Amygdala (tissue), 56 donors: ENCODE results near the gene MAMLD1.
A peak's percentile ranks its signal among the peaks of the same experiment; 100 is the strongest.

Source experiments
- DNase-seq, 56 donors: peaks; one replicate each; lab custom pipeline; 2025; lab: John Stamatoyannopoulos, UW

Gene MAMLD1

GRCh38 chrX:150352114-150352513 lies 11.0 kb upstream of the MAMLD1 start:
- DNase-seq = no peak

GRCh38 chrX:150352581-150352980 lies 10.5 kb upstream of the MAMLD1 start:
- DNase-seq = peak in 1 of 56 donors; percentile 36

GRCh38 chrX:150355913-150356312 lies 7.2 kb upstream of the MAMLD1 start:
- no peak for DNase-seq

GRCh38 chrX:150357790-150358189 lies 5.3 kb upstream of the MAMLD1 start:
- no peak for DNase-seq

GRCh38 chrX:150358651-150359050 lies 4.5 kb upstream of the MAMLD1 start:
- DNase-seq = no peak

GRCh38 chrX:150360331-150360730 lies 2.8 kb upstream of the MAMLD1 start:
- DNase-seq = no peak

GRCh38 chrX:150361070-150361776 lies 1.9 kb upstream of the MAMLD1 start:
- no peak for DNase-seq

- peak in 5 of 56 donors; percentile 11 to 28 (median 22) for DNase-seq
Observed at GRCh38 chrX:150361777-150362351, 1.3 kb upstream of the MAMLD1 start.

- peak in 27 of 56 donors; percentile 1 to 50 (median 22) for DNase-seq
Observed at GRCh38 chrX:150363561-150364346, 637 bp downstream of the MAMLD1 start.

GRCh38 chrX:150364347-150365050 lies 1.4 kb downstream of the MAMLD1 start:
- peak in 15 of 56 donors; percentile 6 to 69 (median 33) for DNase-seq

- DNase-seq = peak in 53 of 56 donors; percentile 5 to 84 (median 62)
Observed at GRCh38 chrX:150365051-150365989, 2.2 kb downstream of the MAMLD1 start.

- DNase-seq = peak in 16 of 56 donors; percentile 0 to 53 (median 26)
Observed at GRCh38 chrX:150365990-150366911, 3.1 kb downstream of the MAMLD1 start.

- DNase-seq = peak in 1 of 56 donors; percentile 7
Observed at GRCh38 chrX:150366951-150367545, 3.9 kb downstream of the MAMLD1 start.

- DNase-seq = no peak
Observed at GRCh38 chrX:150370589-150371312, 7.6 kb downstream of the MAMLD1 start.

GRCh38 chrX:150371877-150372276 lies 8.8 kb downstream of the MAMLD1 start:
- DNase-seq = no peak

- peak in 23 of 56 donors; percentile 3 to 67 (median 15) for DNase-seq
Observed at GRCh38 chrX:150372280-150372679, 9.2 kb downstream of the MAMLD1 start.

GRCh38 chrX:150372756-150373155 lies 9.6 kb downstream of the MAMLD1 start:
- no peak for DNase-seq
